Measurements from ENCODE around the gene FAM149A.

FAM149A gene
- 0 to 3.1 (median 0.42) reads per million in 4 donors for total RNA-seq

DNA sequence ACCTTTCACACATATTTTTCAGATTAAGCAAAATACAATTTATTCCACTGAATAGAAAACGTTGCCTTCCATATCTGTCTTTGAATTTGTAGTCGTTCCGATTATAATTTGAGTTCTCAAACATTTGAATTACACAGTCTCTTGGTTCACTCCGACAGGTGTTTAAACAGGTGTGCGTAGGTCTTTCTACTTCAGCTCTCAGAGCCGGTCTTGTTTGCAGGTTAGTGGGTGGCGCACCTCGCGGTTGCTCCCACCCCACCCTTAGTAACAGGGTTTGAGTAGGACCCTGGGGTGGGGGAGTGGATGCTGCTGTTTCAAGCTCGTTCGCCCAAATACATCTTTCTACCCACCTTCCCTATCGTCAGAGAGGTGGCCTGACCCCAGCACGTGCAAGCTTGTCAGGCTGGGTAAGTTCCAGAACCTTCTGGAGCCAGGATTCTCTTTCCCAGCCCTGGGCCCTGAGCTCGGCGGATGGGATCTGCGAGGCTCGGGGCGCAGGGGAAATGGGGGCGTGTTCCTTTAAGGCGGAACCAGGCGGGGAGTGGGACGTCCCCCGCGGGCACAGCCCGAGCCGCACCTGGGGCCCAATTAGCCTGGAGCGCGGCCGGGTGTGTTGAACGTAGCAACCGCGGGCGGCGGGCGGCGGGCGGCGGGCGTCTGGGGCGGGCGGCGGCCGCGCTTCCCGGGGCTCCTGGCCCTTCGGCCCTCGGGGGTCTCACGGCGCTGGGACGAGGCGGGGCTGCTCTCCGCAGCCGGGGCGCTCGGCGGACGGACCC lies at the start of gene FAM149A:
FAM149A (plus strand) TSS at position 591 of the 776 bp plus-strand sequence.
- DNase-seq: peak; percentile 5 to 37 (median 19)

DNA sequence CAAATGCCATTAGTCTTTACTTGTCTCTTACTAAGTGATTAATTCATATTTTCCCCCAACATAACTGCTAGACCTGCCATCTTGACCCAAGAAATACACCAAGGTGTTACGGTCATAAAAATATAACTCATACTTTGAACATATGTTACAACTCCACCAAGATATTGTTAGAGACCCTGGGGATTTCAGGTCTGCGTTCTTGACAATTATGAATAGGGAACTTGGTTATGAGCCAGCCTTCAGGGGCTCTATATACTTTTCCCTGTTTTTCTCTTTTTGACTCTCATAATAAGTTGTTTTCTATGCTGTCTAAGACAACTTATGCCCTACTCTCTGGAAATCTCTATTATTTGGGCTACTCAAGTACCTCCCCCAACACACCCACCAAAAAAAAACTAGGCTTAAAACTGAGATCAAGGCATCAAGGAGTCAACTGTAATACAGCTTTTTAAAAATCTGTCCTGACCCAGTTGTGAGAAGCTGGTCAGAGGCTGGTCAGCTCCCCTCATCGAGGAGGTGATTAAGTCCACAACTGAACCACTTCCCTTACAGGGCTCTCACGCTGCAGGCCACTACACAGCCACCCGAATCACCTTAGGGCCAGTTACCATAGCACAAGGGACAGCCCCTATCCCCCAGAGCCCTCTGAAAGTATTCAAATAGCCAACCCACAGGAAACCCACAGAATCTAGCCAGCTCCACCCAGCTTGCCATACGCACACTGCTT lies 46.1 kb upstream of the FAM149A start:
- peak in 1 of 5 donors; percentile 5 for DNase-seq

DNA sequence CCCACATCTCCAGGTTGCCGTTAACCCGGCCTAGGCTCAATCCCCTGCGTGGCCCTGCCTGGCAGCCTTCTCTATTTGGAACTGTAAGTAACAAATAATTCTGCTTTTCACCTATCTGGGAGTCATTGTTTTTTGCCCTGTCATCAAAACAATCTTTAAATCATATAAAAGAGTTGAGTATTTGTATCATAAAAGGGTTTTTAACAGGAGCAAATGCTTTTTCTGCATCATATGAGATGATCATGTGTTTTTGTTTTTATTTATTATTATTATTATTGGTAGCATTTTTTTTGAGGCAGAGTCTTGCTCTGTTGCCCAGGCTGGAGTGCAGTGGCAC lies 45.6 kb upstream of the FAM149A start:
- no peak for DNase-seq

DNA sequence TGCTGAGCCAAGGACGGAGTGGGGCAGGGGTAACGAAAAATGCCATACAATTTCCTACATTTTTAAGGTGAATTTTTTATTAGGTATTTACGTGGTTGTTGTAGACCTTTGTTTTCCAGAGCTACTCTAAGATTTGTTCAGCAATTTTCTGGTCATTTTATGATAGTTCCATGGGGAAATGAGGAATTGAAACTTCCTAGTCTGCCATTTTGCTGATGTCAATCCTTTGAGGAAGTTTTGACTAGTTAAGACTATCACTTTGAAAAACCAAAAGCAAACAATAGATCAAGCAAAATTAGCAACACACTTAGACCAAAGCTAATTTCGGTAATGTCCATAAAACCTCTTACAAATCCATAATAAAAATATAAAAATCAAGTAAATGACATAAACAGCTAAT lies 42.6 kb upstream of the FAM149A start:
- no peak for DNase-seq

DNA sequence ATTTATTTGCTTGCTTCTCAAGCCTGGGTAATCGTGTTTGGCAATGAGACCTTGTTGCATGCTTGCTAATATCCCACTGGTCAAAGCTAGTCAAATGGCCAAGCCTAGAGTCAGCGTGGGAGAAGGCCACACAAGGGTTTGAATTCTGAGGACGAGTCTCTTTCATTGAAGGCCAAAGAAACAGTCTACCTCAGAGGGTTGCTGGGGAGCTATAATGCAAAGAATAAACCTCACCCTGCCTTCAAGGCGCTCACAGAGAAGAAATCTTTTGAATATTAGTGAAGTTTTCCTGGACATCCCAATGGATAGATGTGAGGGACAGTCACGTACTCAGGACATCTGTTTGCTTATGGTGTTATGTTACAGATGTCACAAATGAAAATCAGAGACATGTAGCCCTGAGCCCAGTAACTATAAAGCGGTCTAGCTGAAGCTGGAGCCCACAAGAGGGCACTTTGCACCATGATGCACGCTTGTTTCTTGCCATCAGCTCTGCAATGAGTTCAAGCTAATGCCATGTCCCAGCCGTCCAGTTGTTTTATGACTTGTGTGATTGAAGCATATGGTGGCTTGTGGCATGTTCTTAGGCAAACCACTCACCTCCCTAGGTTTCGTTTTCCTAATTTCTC lies 36.6 kb upstream of the FAM149A start:
- peak in 2 of 5 donors; percentile 10 to 42 for DNase-seq

DNA sequence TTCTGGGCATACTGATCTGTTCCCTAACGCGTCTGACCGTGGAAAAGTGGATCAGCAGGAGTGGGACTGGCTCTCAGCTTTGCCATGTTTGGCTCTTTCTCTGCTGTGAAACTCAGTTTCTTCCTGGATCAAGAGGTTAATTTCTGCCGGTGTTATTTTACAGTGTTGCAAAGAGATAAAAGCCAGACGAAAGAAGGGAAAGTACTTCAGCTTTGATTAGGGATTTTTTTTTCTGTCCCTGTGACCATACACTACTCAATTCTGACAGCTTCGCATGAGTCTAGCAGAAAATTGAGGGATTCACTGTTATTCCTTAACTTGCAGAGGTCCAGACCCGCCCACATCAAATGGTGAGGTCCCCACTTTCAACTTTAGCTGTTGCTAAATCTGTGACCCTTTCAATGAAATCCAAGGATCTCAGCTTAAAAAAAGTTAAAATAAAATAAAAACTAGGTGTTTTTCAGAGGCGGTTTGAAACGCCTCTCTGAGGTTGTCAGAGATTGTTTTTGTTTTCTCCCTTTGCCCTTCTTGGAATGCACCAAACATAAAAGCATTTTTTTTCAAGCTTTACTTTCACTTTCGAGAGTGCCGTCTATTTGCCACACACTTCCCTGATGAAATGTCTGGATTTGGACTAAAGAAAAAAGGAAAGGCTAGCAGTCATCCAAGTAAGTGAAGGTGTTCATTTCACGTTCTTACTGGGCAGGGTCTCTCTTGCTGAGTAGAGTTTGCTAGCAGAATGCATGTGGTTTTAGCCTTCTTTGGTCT lies 35.7 kb upstream of the FAM149A start, which contains the start of gene TLR3:
TLR3 (plus strand) TSS at position 576 of the 768 bp plus-strand sequence. CDS start 7,464 bp downstream, outside the sequence.
- peak in 1 of 5 donors; percentile 14 for DNase-seq

DNA sequence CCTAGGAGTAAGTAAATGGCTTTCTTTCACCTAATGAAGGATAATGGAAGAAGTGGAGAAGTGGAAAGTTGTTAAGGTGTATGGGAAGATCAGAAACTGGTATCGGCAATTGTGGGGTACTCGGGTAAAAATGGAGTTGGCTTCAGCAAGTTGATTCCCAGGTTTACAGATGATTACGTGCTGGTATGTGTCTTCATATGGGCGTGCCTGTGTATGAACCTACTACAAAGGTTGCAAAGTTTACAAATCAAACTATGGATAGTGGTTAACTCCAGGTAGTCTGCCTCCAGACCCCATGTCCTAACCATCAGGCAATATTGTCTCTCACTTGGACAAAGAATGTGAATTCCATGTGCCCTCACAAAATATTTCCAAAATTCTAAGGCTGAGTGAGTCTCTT lies 34.8 kb upstream of the FAM149A start:
- no peak for DNase-seq

DNA sequence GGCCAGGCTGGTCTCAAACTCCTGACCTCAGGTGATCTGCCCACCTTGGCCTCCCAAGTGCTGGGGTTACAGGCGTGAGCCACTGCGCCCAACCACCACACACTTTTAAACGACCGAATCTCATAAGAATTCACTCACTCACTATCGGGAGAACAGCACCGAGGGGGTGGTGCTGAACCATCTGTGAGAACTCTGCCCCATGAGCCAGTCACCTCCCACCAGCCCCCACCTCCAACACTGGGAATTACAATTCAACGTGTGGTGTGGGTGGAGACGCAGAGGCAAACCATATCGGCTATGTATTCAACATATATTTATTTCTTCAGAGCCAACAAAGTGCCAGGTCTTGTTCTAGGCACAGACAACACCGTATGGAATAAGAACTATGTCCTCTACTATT lies 32.0 kb upstream of the FAM149A start:
- no peak for DNase-seq

DNA sequence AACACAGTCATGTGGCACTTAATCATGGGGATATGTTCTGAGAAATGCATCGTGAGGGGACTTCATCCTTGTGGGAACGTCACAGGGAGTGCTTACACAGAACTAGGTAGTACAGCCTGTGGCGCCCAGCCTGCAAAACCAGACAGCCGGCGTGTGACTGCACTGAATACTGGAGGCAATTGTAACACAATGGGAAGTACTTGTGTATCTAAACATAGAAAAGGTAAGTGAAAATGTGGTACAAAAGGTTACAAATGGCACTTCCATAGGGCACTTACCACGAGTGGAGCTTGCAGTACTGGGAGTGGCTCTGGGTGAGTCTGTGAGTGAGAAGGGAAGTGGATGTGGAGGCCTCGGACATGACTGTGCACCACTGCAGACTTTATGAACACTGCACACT lies 30.3 kb upstream of the FAM149A start:
- no peak for DNase-seq

DNA sequence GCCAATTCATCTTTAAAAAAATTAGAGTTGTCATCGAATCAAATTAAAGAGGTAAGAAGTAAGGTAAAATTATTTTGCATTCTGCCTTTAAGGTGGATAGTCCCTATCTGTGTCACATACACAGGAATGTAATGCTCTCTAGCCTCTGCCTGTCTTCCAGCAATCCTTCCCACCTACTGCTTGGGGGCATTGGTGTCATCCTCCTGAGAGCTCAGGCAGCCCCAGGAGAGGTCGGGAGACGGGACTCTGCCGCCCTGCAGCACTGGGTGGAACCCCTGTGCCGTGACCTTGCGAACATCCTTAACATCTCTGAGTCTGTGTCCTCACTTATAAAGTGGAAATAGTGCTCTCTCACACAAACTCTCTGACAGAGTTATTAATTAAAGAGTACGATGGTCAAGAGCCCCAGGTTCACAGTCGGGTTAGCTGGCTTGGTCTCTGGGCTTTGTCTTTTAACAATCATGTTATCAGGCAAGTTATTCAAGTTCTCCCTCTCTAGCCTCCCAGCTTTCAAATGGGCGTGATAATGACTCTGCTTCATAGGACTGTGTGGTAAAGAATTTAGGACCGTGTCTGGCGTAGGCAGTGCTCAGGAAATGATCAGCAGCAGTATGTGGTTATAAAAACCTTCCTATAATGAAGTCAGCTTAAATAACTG lies 25.4 kb upstream of the FAM149A start:
- DNase-seq: no peak

DNA sequence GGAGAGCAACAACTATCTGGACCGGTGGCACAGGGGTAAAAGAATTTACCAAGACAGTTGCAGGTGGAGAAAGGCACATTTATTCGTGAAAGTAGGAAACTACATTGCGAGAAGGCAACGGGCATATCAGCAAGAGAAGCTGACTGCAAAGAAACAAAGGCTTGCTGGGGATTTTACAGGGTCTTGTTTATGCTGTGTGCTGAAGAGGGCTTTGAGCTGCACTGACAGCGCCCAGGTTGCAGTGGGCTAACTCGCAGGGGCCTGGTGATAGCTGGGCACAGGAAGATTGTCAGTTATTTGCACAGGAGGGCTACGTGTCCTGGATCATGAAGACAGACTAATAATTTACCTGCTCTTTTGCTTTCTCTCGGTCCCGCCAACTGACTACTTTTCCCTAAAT lies 24.8 kb upstream of the FAM149A start:
- no peak for DNase-seq

DNA sequence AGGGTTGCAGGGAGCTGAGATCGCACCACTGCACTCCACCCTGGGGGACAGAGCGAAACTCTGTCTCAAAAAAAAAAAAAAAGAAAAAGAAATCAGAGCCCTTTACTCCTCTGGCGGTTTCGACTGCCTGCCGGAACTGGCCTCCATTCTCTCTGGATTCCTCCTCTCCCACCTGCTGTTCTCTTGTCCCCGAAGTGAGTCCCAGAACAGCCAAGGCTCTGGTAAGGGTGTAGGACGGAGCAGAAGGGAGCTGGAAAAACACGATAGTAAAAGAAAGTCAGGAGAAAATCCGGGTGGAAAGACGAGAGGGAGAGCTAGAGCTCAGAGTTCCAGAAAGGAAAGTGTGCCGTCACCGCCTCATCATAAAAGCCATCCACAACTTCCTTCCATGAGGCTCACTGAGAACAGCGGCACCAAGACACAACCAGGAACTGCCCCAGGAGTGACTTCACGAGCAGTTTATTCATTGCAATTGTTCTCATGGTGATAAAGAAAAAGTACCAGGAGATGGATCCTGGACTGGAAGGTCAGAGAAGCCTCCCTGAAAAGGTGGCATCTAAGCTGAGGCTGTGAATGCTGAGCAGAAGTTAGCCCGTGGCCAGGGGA lies 23.2 kb upstream of the FAM149A start:
- no peak for DNase-seq

DNA sequence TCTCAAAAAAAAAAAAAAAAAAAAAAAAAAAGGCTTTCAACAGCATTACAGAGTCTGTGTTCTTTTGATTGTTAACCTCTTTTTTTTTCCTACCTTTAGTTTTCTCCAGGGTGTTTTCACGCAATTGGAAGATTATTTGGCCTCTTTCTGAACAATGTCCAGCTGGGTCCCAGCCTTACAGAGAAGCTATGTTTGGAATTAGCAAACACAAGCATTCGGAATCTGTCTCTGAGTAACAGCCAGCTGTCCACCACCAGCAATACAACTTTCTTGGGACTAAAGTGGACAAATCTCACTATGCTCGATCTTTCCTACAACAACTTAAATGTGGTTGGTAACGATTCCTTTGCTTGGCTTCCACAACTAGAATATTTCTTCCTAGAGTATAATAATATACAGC lies 22.3 kb upstream of the FAM149A start:
- no peak for DNase-seq

DNA sequence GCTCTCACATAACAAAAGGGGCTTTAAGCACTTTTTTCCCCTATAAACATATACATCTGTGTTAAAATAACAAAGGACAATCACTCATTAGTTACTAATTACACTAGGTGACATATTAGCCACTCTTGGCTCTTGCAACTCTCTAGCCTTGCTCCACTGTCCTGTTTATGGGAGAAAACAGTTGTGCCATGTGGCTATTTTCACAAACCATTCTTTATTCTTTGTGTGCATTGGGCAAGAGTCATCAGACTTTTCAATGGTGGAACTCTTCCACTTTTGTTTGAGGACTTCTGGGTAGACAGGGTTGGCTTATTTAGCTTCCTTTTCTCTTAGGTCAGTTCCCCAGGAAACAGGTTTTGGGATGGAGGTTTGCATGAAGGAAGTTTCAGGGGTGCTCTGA lies 16.0 kb upstream of the FAM149A start:
- DNase-seq: no peak

DNA sequence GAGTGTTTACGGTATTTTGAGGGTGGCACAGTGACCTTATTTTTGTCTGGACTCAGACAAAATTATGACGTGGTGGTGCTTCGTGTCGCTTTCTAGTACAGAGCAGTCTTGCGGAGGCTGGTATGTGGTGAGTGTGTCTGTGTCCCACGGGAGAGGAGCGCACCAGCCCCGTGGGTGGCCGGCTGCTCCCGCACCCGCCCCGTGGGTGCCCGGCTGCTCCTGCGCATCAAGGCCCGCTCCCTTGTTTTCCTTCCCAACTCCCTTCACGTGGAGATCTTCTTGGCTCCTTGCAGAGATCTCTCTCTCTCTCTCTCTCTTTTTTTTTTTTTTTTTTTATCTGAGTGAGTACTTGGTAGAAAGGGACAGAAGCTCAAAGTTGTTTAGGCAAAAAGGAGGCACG lies 12.2 kb upstream of the FAM149A start:
- no peak for DNase-seq

DNA sequence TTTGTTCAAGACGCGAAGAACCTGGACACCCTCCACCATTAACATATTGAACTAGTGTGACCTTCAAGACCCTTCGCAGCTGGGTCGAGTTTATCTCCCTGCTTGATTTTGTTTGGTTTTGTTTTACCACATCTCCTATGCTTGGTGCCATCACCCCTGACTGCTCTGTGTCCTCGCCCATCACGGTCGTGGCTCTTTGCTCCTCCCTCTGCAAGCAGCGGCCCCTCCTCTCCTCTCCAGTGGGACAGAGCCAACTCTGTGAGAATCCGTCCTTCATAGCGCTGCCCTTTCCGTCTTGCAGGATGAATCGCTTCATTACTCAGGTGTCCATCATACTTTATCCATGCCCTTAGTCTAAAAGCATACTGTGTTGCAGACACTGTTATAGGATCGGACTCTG lies 9.1 kb upstream of the FAM149A start:
- DNase-seq: no peak

DNA sequence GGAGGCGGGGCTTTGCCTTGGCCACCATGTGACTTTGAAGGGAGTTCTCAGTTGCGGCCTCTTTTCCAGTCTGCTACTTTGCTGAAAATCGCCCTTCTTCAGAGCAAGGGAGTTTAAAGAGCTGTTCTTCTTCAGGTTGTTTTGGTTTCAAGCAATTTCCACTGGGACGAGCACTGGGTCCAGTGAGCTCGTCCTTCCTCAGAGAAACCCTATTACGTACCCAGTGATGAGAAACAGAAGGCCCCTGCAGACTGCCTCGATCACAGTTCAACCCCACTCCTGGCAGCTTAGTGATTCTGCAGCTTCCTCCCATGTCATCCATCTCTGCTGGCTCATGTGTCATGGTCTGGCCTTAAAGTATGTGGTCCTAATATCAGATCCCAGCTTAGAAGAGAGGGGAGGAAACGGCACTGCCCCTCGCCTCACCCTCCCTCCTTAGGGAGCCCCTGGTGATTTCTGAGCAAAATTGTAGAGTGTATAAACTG lies 7.8 kb upstream of the FAM149A start:
- no peak for DNase-seq

DNA sequence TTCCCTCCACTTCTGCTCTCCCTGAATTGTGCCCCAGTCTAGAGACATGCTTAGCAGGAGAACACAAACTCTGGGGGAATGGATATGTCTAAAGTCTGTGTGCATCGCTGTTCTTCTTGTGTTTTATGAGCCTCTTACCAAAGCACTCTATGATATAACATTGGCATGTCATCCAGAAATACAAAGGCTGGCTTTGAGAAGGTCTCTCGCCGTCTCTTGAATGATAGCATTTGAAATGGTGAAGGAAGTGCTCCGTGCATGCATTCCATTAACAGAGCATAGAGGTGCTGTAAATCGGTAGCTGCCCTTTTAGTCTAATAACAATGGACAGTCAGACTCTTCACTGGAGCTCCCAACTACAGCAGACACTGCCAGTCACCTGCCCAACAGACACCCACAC lies 7.1 kb upstream of the FAM149A start:
- DNase-seq: no peak

DNA sequence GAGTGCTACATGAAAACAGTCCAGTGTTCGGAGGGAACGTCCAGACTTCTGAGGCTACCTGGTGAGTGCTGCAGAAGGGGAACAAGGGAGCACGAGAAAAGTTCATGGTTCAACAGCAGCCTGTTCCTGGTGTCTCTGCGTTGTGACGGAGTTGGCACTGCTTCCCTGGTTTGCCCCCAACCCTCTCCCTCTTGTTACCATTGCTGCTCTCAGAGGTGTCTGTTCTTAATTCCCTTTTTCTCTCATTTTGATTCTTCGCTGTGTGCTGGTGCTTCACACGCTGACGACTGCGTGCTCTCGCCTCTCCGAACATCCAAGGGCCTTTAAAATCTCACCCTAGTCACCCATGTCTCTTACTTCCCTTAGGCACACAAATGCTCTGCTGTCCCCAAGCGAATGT lies 1.6 kb upstream of the FAM149A start:
- DNase-seq: no peak

DNA sequence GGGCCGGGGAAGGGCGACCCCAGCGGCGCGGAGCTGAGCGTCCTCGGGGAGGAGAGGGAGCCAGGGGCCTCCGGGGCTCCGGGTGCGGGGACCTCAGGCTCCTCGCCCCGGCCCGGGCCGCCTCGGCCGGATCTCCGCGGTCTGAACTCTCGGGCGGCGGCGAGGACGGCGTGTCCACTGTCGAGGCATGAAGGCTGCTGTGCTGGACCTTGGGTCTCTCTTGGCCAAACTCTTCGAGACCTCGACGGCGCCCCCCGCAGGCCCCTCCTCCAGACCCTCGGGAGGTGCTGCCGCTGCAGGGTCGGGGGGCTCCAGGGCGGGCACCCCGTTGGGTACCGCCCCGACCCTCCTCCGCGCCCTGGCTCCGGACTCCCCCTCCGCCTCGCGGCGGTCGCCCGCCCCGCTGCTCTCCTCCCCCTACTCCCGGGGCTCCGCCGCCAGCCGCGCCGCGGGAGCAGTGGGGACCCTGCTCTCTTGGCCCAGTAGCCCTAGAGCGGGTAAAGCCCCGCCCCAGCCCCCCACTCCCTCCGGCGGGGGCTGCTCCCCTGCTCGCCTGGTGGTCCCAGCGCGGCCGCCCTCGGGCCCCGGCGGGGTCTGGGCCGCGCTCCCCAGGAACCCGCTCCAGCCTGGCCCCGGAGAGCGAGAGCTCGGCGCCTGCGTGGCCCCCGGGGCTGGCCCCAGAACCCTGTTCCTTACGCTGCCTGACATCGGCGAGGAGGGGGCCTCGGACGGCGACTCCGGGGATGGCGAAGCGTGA lies 564 bp downstream of the FAM149A start:
- no peak for DNase-seq
